ENCODE measurements around the gene ELP4.

DNA sequence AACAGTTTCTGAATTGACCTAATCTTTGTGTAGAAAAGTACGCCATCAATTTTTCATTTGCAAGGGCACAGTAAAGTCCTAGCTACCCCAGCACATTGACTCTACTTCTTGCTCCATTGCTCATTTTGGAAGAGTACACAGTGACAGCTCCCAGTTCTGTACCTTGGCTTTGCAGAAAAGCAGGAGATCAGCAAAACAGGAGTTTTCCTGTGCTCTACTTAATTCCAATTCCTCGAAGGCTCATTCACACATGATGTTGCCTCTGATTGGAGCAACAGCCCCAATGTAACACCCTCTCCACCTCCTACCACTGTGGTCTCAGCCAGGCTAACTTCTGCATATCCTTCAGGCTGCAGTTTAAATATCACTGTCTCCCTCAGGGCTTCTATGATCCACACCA is 182.9 kb downstream of the ELP4 start:
- TF ChIP-seq, protein P1, sequence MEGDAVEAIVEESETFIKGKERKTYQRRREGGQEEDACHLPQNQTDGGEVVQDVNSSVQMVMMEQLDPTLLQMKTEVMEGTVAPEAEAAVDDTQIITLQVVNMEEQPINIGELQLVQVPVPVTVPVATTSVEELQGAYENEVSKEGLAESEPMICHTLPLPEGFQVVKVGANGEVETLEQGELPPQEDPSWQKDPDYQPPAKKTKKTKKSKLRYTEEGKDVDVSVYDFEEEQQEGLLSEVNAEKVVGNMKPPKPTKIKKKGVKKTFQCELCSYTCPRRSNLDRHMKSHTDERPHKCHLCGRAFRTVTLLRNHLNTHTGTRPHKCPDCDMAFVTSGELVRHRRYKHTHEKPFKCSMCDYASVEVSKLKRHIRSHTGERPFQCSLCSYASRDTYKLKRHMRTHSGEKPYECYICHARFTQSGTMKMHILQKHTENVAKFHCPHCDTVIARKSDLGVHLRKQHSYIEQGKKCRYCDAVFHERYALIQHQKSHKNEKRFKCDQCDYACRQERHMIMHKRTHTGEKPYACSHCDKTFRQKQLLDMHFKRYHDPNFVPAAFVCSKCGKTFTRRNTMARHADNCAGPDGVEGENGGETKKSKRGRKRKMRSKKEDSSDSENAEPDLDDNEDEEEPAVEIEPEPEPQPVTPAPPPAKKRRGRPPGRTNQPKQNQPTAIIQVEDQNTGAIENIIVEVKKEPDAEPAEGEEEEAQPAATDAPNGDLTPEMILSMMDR (IDR thresholded peaks at IDR 0.05; ENCODE audit: borderline replicate concordance, extremely low read depth, low read length, poor library complexity, severe bottlenecking): no peak
- no peak for TF ChIP-seq EZH2 (IDR thresholded peaks at IDR 0.05; ENCODE audit: borderline replicate concordance, low read depth, low read length, severe bottlenecking)
